Measurements from ENCODE around the gene ITGA7. TPM values are rescaled to one million over a fixed set of nuclear protein-coding genes. Genes with fewer than 3 reads are reported as not detected.

ITGA7 gene
- total RNA-seq, 1 donor from 2014 or later, result 23.6 TPM

DNA sequence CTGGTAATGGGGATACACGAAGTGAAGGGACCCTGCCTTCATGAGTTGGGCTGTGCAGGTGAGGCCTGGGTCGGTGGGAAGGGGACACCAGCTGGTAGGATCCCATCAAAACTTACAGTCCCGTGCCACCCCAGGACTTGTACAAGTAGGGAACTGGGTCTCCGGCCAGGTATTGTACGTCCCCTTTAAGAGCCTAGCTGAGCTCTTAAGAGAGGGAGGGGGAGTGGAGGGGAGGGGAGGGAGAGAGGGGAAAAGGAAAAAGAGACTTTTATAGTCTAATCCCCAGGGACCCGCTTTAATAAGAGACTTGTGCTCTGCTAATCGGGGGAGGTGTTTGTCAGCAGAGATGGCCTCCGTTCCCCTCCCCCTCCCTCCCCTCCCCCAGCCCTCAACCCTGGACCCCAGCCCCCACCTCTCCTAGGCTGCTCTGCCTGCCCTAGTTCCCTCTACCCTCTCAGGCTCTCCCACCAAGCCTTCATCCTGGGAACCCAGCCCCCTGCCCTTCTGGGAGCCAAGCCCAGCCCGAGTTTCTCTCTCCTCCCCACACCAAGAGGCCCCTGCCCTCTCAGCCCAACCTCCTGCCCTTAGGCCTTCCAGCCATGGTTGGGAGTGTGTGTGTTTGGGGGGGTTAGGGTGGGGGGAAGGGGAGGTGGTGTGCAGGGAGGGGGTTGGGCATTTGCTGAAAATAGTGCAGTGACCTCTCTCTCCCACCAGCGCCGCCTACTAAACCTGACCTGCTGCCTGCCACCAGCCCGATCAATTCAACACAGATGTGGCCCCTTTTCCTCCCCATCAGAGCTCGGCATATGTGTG lies 37.9 kb upstream of the ITGA7 start:
- Histone ChIP-seq H3K27ac (peak overlapping the region; percentile 80), H3K4me1 (peaks cover 37% of the 10 kb centered on the region), H3K4me3 (peak overlapping the region; percentile 15 to 22), H3K27me3 (no peaks in the 10 kb centered on the region), H3K36me3 (peaks cover 0 to 4% of the 10 kb centered on the region in 2 donors), H3K9me3 (no peaks in the 10 kb centered on the region)
- intact Hi-C loops (cut with DNase I), result loop anchor here (10.0 kb wide), 1 partner anchor 49 kb away; no protein-coding TSS in a partner anchor
- no peak for TF ChIP-seq POLR2A (IDR thresholded peaks at IDR 0.05)
- no peak for DNase-seq (ENCODE audit: extremely low spot score in 2 of 2)

DNA sequence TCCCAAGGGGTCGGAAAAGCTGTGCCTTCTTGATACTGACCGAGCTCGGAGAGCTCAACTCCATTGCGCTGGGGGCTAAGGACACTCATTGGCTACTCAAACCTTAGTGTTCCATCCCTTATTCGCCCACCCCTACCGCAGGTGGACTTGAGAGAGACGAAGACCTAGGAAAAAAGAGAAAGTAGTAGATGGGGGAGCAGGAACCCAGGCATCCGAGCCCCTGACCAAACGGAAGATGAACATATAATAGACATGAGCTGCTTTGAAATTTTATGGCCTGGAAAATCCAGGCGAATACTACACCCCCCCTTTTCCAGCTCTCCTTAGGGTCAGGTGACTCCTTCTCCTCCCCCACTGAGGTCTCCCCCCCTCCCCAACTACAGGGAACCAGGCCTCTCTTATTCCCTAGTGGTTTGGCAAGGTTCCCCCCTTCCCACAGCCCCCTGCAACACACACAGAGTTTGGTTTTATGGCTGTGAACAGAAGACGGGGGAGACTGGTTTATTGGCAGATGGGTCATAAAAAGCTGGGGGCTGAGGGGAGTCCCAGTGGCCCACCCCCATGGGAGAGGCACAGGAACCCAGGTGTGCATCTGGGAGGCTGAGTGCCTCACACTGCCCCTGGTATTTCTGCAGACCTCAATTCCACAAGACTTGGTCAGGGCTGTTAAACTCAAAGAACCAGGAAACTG lies 36.8 kb upstream of the ITGA7 start:
- intact Hi-C loops (cut with DNase I), result loop anchor here (10.0 kb wide), 1 partner anchor 50 kb away; no protein-coding TSS in a partner anchor
- Histone ChIP-seq H3K4me1 (peaks cover 37% of the 10 kb centered on the region), H3K9me3 (no peaks in the 10 kb centered on the region), H3K27me3 (no peaks in the 10 kb centered on the region), H3K27ac (peak overlapping the region; percentile 80), H3K36me3 (no peaks in the 10 kb centered on the region), H3K4me3 (peak overlapping the region; percentile 59 to 63)
- TF ChIP-seq POLR2A (IDR thresholded peaks at IDR 0.05), result no peak
- TF ChIP-seq, protein P1, sequence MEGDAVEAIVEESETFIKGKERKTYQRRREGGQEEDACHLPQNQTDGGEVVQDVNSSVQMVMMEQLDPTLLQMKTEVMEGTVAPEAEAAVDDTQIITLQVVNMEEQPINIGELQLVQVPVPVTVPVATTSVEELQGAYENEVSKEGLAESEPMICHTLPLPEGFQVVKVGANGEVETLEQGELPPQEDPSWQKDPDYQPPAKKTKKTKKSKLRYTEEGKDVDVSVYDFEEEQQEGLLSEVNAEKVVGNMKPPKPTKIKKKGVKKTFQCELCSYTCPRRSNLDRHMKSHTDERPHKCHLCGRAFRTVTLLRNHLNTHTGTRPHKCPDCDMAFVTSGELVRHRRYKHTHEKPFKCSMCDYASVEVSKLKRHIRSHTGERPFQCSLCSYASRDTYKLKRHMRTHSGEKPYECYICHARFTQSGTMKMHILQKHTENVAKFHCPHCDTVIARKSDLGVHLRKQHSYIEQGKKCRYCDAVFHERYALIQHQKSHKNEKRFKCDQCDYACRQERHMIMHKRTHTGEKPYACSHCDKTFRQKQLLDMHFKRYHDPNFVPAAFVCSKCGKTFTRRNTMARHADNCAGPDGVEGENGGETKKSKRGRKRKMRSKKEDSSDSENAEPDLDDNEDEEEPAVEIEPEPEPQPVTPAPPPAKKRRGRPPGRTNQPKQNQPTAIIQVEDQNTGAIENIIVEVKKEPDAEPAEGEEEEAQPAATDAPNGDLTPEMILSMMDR (IDR thresholded peaks at IDR 0.05), result no peak
- TF ChIP-seq POLR2AphosphoS5 (IDR thresholded peaks at IDR 0.05; ENCODE audit: insufficient read depth in 1 of 2, low read depth in 1 of 2), result no peak
- no peak for DNase-seq (ENCODE audit: extremely low spot score in 2 of 2)

DNA sequence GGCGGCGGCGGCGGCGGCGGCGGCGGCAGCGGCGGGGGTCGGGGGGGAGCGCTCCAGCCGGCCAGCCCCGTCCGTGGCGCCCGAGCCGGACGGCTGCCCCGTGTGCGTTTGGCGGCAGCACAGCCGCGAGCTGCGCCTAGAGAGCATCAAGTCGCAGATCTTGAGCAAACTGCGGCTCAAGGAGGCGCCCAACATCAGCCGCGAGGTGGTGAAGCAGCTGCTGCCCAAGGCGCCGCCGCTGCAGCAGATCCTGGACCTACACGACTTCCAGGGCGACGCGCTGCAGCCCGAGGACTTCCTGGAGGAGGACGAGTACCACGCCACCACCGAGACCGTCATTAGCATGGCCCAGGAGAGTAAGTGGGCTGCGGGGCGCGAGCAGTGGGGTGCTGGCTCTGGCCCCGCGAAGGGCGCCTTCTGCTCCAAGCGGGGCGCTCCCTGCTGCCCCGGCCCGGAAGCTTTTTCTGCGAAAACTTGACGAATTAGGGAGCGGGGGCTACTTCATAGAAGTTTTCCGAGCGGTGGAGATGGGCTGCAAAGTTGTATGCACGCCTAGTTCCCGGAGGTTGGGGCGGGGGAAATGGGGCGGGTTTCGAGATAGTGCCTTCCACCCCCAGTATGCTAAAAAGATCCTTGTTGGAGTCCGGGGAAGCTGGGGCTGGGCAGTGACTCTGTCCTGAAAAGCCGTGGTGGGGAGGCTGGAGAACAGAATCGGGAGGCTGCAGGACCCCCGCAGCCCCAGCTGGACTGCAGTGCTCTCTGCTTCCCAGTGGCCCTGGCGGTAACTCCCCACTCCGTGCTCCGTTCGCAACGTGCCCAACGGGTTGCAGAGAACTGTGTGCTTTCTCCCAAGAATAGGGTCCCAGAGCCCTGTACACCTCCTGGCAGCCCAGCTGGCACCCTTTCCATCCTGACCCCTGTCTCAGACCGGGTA lies 36.0 kb upstream of the ITGA7 start:
- Histone ChIP-seq H3K36me3 (no peaks in the 10 kb centered on the region), H3K27ac (peak overlapping the region; percentile 80), H3K4me1 (peaks cover 37% of the 10 kb centered on the region), H3K9me3 (no peaks in the 10 kb centered on the region), H3K27me3 (no peaks in the 10 kb centered on the region), H3K4me3 (peak overlapping the region; percentile 59 to 63)
- intact Hi-C loops (cut with DNase I), result loop anchor here (10.0 kb wide), 1 partner anchor 51 kb away; no protein-coding TSS in a partner anchor
- TF ChIP-seq, protein P1 (IDR thresholded peaks at IDR 0.05), result no peak
- TF ChIP-seq POLR2AphosphoS5 (IDR thresholded peaks at IDR 0.05; ENCODE audit: insufficient read depth in 1 of 2, low read depth in 1 of 2) (peak in 1 of 2 donors; percentile 27), POLR2A (IDR thresholded peaks at IDR 0.05) (peak in 1 of 2 donors; percentile 11)
- no peak for DNase-seq (ENCODE audit: extremely low spot score in 2 of 2)

DNA sequence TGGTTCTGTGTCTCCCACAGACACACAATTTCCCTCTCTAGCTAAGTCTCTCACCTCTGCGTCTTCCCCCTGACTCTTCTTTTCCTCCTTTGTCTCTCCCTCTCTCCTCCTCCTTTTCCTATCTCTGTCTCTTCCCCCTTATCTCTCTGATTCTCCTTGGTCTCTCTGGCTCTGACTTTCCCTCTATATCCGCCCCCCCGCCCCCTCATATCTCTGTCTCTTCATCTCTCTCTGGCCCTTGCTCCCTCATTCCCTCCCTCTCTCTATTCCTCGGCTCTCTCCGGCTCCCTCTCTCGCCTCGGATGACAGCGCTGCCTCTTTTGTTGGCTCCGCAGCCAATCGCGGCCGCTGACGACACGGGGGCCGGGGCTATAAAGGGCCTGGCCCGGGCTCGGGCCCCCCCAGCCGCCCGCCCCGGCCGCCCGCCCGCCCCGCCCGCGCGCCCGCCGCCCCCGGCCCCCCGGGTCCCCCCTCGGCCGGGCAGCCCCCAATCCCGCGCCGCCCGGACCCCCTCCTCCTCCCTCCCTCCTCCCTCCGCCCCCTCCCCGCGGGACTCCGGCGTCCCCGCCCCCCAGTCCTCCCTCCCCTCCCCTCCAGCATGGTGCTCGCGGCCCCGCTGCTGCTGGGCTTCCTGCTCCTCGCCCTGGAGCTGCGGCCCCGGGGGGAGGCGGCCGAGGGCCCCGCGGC lies 35.2 kb upstream of the ITGA7 start, which contains the start of gene GDF11:
TSS of gene GDF11 (plus strand) at position 404 of the 687 bp plus-strand sequence. CDS start at position 599, 195 bp downstream.
- Histone ChIP-seq H3K4me3 (peak within 1 kb of the TSS; percentile 59 to 63), H3K36me3 (no peaks in the 10 kb centered on the region), H3K27ac (peak within 1 kb of the TSS; percentile 80), H3K27me3 (no peaks in the 10 kb centered on the region), H3K9me3 (no peaks in the 10 kb centered on the region), H3K4me1 (peaks cover 42% of the 10 kb centered on the region)
- TF ChIP-seq, protein P1 (IDR thresholded peaks at IDR 0.05), result no peak
- peak in 1 of 2 donors; percentile 68 for TF ChIP-seq POLR2AphosphoS5 (IDR thresholded peaks at IDR 0.05; ENCODE audit: insufficient read depth in 1 of 2, low read depth in 1 of 2)
- peak in 1 of 2 donors; percentile 60 for TF ChIP-seq POLR2A (IDR thresholded peaks at IDR 0.05)
- intact Hi-C loops (cut with DNase I), result loop anchor here (10.0 kb wide), 1 partner anchor 52 kb away; no protein-coding TSS in a partner anchor
- DNase-seq (ENCODE audit: extremely low spot score in 2 of 2), result no peak
